ENCODE data around the gene UNC80. TPM values are rescaled to one million over a fixed set of nuclear protein-coding genes. Genes with fewer than 3 reads are reported as not detected.

Gene UNC80
- total and polyA plus RNA-seq, 2 donors (not counting 3 experiments of a cell fraction or from before 2014, with no cell fraction given), result not detected

- intact Hi-C loops (cut with micrococcal nuclease) (no loop called here), dilution Hi-C loops (cut with MboI; ENCODE audit: extremely low pct_ligation_motif_present, low sequenced_read_pairs) (no loop called here)
- BruUV-seq (replicated peaks), result no TSS peak
- H3K4me2 ChIP-seq (ENCODE audit: insufficient read depth, low read length), result no peak overlapping the region
- H2AFZ ChIP-seq (ENCODE audit: low read depth, low read length), result no peak overlapping the region
- no peak for TF ChIP-seq EZH2 (IDR thresholded peaks at IDR 0.05; ENCODE audit: borderline replicate concordance, low read depth, low read length, severe bottlenecking)
- TF ChIP-seq GATA2 (IDR thresholded peaks at IDR 0.05; ENCODE audit: insufficient read depth, insufficient read length, low read depth, low read length), result no peak
- no peak for TF ChIP-seq POLR2AphosphoS5 (IDR thresholded peaks at IDR 0.05; ENCODE audit: insufficient read depth, low read depth, low read length)
- no peak for TF ChIP-seq MYC (IDR thresholded peaks at IDR 0.05; ENCODE audit: low read depth, low read length)
- no peak for TF ChIP-seq MAX (IDR thresholded peaks at IDR 0.05; ENCODE audit: insufficient read depth, insufficient read length)
- TF ChIP-seq POLR2A (IDR thresholded peaks at IDR 0.05; ENCODE audit: low read depth, low read length), result no peak
- no peak for TF ChIP-seq JUN (IDR thresholded peaks at IDR 0.05; ENCODE audit: borderline replicate concordance, insufficient read depth, insufficient read length, low read depth)
- TF ChIP-seq FOS (IDR thresholded peaks at IDR 0.05; ENCODE audit: borderline replicate concordance, insufficient read depth, low read length), result no peak
- ChIA-PET POLR2A (no interaction called here), CTCF (no interaction called here)
- H3K4me1 ChIP-seq (ENCODE audit: control insufficient read depth, extremely low read depth, insufficient read depth, low read length), result no peaks in the 10 kb centered on the region
- no peaks in the 10 kb centered on the region for H4K20me1 ChIP-seq (replicated peaks; ENCODE audit: control insufficient read depth, extremely low read depth, insufficient read depth, low read length)
- DNase-seq (ENCODE audit: low read depth, low spot score) (no peak), FAIRE-seq (no peak)
- no peaks in the 10 kb centered on the region for H3K36me3 ChIP-seq (ENCODE audit: control insufficient read depth in 2 of 2, extremely low read depth in 1 of 2, insufficient read depth in 2 of 2, low read length in 2 of 2)
- H3K9ac ChIP-seq (replicated peaks; ENCODE audit: extremely low read depth, insufficient read depth, low read length), result no peak overlapping the region
- no peaks in the 10 kb centered on the region for H3K27me3 ChIP-seq (ENCODE audit: control insufficient read depth in 2 of 2, insufficient read depth in 2 of 2, low read length in 2 of 2)
- no peaks in the 10 kb centered on the region for H3K9me1 ChIP-seq (replicated peaks; ENCODE audit: control insufficient read depth, extremely low read depth, insufficient read depth, low read length)
- H3K4me3 ChIP-seq (replicated peaks in 1 of 3; ENCODE audit: insufficient read depth in 1 of 3, low read depth in 1 of 3, low read length in 3 of 3), result no peak overlapping the region
- H3K79me2 ChIP-seq (ENCODE audit: control insufficient read depth, insufficient read depth, low read length), result no peaks in the 10 kb centered on the region
- no peak overlapping the region for H3K27ac ChIP-seq (ENCODE audit: insufficient read depth, low read depth, low read length)
- no peaks in the 10 kb centered on the region for H3K9me3 ChIP-seq (replicated peaks; ENCODE audit: control insufficient read depth, insufficient read depth, low read length)
These were observed 18.6 kb upstream of the UNC80 start for GRCh38 chr2:209753020-209753419.

GRCh38 chr2:209757163-209757562 lies 14.5 kb upstream of the UNC80 start:
- FAIRE-seq (no peak), DNase-seq (ENCODE audit: low read depth, low spot score) (no peak)
- Histone ChIP-seq H2AFZ (ENCODE audit: low read depth, low read length) (no peak overlapping the region), H3K36me3 (ENCODE audit: control insufficient read depth in 2 of 2, extremely low read depth in 1 of 2, insufficient read depth in 2 of 2, low read length in 2 of 2) (no peaks in the 10 kb centered on the region), H3K79me2 (ENCODE audit: control insufficient read depth, insufficient read depth, low read length) (no peaks in the 10 kb centered on the region), H3K4me3 (replicated peaks in 1 of 3; ENCODE audit: insufficient read depth in 1 of 3, low read depth in 1 of 3, low read length in 3 of 3) (no peak overlapping the region), H3K27ac (ENCODE audit: insufficient read depth, low read depth, low read length) (no peak overlapping the region), H3K9ac (replicated peaks; ENCODE audit: extremely low read depth, insufficient read depth, low read length) (no peak overlapping the region), H4K20me1 (replicated peaks; ENCODE audit: control insufficient read depth, extremely low read depth, insufficient read depth, low read length) (no peaks in the 10 kb centered on the region), H3K4me2 (ENCODE audit: insufficient read depth, low read length) (no peak overlapping the region), H3K4me1 (ENCODE audit: control insufficient read depth, extremely low read depth, insufficient read depth, low read length) (no peaks in the 10 kb centered on the region), H3K9me3 (replicated peaks; ENCODE audit: control insufficient read depth, insufficient read depth, low read length) (no peaks in the 10 kb centered on the region), H3K9me1 (replicated peaks; ENCODE audit: control insufficient read depth, extremely low read depth, insufficient read depth, low read length) (no peaks in the 10 kb centered on the region), H3K27me3 (ENCODE audit: control insufficient read depth in 2 of 2, insufficient read depth in 2 of 2, low read length in 2 of 2) (no peaks in the 10 kb centered on the region)
- intact Hi-C loops (cut with micrococcal nuclease) (no loop called here), dilution Hi-C loops (cut with MboI; ENCODE audit: extremely low pct_ligation_motif_present, low sequenced_read_pairs) (no loop called here)
- CTCF ChIA-PET, result no interaction called here
- POLR2A ChIA-PET, result no interaction called here
- TF ChIP-seq JUN (IDR thresholded peaks at IDR 0.05; ENCODE audit: borderline replicate concordance, insufficient read depth, insufficient read length, low read depth) (no peak), MAX (IDR thresholded peaks at IDR 0.05; ENCODE audit: insufficient read depth, insufficient read length) (no peak), POLR2A (IDR thresholded peaks at IDR 0.05; ENCODE audit: low read depth, low read length) (no peak), FOS (IDR thresholded peaks at IDR 0.05; ENCODE audit: borderline replicate concordance, insufficient read depth, low read length) (no peak), CTCF (IDR thresholded peaks at IDR 0.05; ENCODE audit: extremely low read depth in 1 of 2, insufficient read depth in 1 of 2, low read depth in 1 of 2, low read length in 2 of 2) (no peak), EZH2 (IDR thresholded peaks at IDR 0.05; ENCODE audit: borderline replicate concordance, low read depth, low read length, severe bottlenecking) (no peak), POLR2AphosphoS5 (IDR thresholded peaks at IDR 0.05; ENCODE audit: insufficient read depth, low read depth, low read length) (no peak), MYC (IDR thresholded peaks at IDR 0.05; ENCODE audit: low read depth, low read length) (no peak), GATA2 (IDR thresholded peaks at IDR 0.05; ENCODE audit: insufficient read depth, insufficient read length, low read depth, low read length) (no peak)
- BruUV-seq (replicated peaks), result no TSS peak

All from endothelial cell of umbilical vein (primary cell).